HS-27A (cell line): Measurements from ENCODE around the gene FAM13B.
"Not testable (repeated sequence)": the region's sequence is repeated elsewhere in the genome, so short reads cannot be mapped to it uniquely, and the experiment has no call there.

Experiments used
- DNase-seq: peaks from one replicate; pipeline ENCODE4 v3.0.0-alpha.2; 2012; ENCODE audit warnings: low read depth, missing footprints

The FAM13B gene

GRCh38 chr5:138033907-138034306 is 1.0 kb upstream of the FAM13B start:
- DNase-seq: peak; percentile 51

- no peak for DNase-seq
These were observed 518 bp upstream of the FAM13B start for GRCh38 chr5:138033386-138033808.

- no peak for DNase-seq
These were observed 779 bp downstream of the FAM13B start for GRCh38 chr5:138032028-138032571.

- no peak for DNase-seq
These were observed 2.9 kb downstream of the FAM13B start for GRCh38 chr5:138029944-138030343.

GRCh38 chr5:138029501-138029900 is 3.4 kb downstream of the FAM13B start:
- DNase-seq: no peak

- no peak for DNase-seq
These were observed 3.9 kb downstream of the FAM13B start for GRCh38 chr5:138028971-138029365.

- DNase-seq: not testable (repeated sequence)
These were observed 4.5 kb downstream of the FAM13B start for GRCh38 chr5:138028262-138028970.

- DNase-seq: not testable (repeated sequence)
These were observed 6.1 kb downstream of the FAM13B start for GRCh38 chr5:138026793-138027192.

GRCh38 chr5:138025285-138025684 is 7.6 kb downstream of the FAM13B start:
- no peak for DNase-seq

GRCh38 chr5:138024117-138024516 is 8.8 kb downstream of the FAM13B start:
- DNase-seq: no peak

- DNase-seq: no peak
These were observed 10.0 kb downstream of the FAM13B start for GRCh38 chr5:138022912-138023311.

- no peak for DNase-seq
These were observed 11.1 kb downstream of the FAM13B start for GRCh38 chr5:138021771-138022170.

GRCh38 chr5:138018849-138019248 is 14.0 kb downstream of the FAM13B start:
- DNase-seq: no peak

- no peak for DNase-seq
These were observed 17.0 kb downstream of the FAM13B start for GRCh38 chr5:138015916-138016315.

GRCh38 chr5:138011991-138012390 is 20.9 kb downstream of the FAM13B start:
- DNase-seq: no peak

- no peak for DNase-seq
These were observed 32.7 kb downstream of the FAM13B start for GRCh38 chr5:138000102-138000723.

- no peak for DNase-seq
These were observed 35.1 kb downstream of the FAM13B start for GRCh38 chr5:137997726-137998213.

GRCh38 chr5:137995749-137996128 is 37.1 kb downstream of the FAM13B start:
- no peak for DNase-seq

GRCh38 chr5:137995077-137995748 is 37.7 kb downstream of the FAM13B start:
- DNase-seq: no peak

- DNase-seq: no peak
These were observed 38.3 kb downstream of the FAM13B start for GRCh38 chr5:137994556-137994955.

GRCh38 chr5:137989419-137989818 is 43.5 kb downstream of the FAM13B start:
- no peak for DNase-seq

- DNase-seq: no peak
These were observed 57.7 kb downstream of the FAM13B start for GRCh38 chr5:137975208-137975607.

GRCh38 chr5:137970384-137970783 is 62.5 kb downstream of the FAM13B start:
- DNase-seq: not testable (repeated sequence)
